ENCODE measurements around the gene GPN2. TPM values are rescaled to one million over a fixed set of nuclear protein-coding genes. Genes with fewer than 3 reads are reported as not detected.

GPN2 gene
- total and polyA plus RNA-seq, 9 of the 15 experiments (the other 6 are each of a cell fraction or from before 2014, with no cell fraction given): 9.9 to 58.8 (median 20.4) TPM

- TF ChIP-seq KAT8 (IDR thresholded peaks at IDR 0.05; ENCODE audit: low read depth): no peak
- peak; percentile 27; the same call in 1 of the 2 replicates for TF ChIP-seq USF2 (CRISPR knock-in tag; IDR thresholded peaks at IDR 0.05)
- no peak for TF ChIP-seq GATA2 (CRISPR knock-in tag; IDR thresholded peaks at IDR 0.05)
- TF ChIP-seq NRF1 (conservative IDR thresholded peaks at IDR 0.05 in 1 of 2, IDR thresholded peaks at IDR 0.05 in 1 of 2): peak; percentile 78 to 82
- TF ChIP-seq HMGXB4 (CRISPR knock-in tag; IDR thresholded peaks at IDR 0.05): no peak
- TF ChIP-seq BMI1 (IDR thresholded peaks at IDR 0.05; ENCODE audit: low read length): no peak
- TF ChIP-seq ETS1 (conservative IDR thresholded peaks at IDR 0.05; ENCODE audit: control insufficient read depth, low read depth, low read length): no peak; the same call in 1 of the 2 replicates
- peak in 1 of 2 experiments; percentile 67; a peak in 2 of 4 replicates for TF ChIP-seq FOXK2 (conservative IDR thresholded peaks at IDR 0.05 in 1 of 2, IDR thresholded peaks at IDR 0.05 in 1 of 2; ENCODE audit: low read depth in 2 of 2)
- TF ChIP-seq HDGF (IDR thresholded peaks at IDR 0.05): no peak
- no peak for TF ChIP-seq ELK1 (CRISPR knock-in tag; IDR thresholded peaks at IDR 0.05)
- peak; percentile 79 for TF ChIP-seq POLR2AphosphoS5 (IDR thresholded peaks at IDR 0.05; ENCODE audit: control insufficient read depth, insufficient read depth, low read depth, low read length)
- 0 out of 2 replicates have a peak, but pooled peaks have one; percentile 16 for TF ChIP-seq NFE2 (IDR thresholded peaks at IDR 0.05; ENCODE audit: low read depth)
- TF ChIP-seq NR3C1 (CRISPR knock-in tag; IDR thresholded peaks at IDR 0.05): 0 out of 2 replicates have a peak, but pooled peaks have one; percentile 82
- no peak for TF ChIP-seq ZNF780A (CRISPR knock-in tag; IDR thresholded peaks at IDR 0.05)
- TF ChIP-seq SUPT5H (IDR thresholded peaks at IDR 0.05): peak; percentile 92
- peak in 1 of 2 experiments; percentile 83; a peak in 2 of 4 replicates for TF ChIP-seq HDAC1 (IDR thresholded peaks at IDR 0.05)
- TF ChIP-seq CEBPB (tag; IDR thresholded peaks at IDR 0.05): no peak
- TF ChIP-seq DLX4 (CRISPR knock-in tag; IDR thresholded peaks at IDR 0.05): no peak
- TF ChIP-seq ZNF316 (IDR thresholded peaks at IDR 0.05): 0 out of 2 replicates have a peak, but pooled peaks have one; percentile 5
- no peak for TF ChIP-seq IFI16 (CRISPR knock-in tag; IDR thresholded peaks at IDR 0.05)
- peak; percentile 50; the same call in 1 of the 2 replicates for TF ChIP-seq ZBTB9 (CRISPR knock-in tag; IDR thresholded peaks at IDR 0.05)
- no peak for TF ChIP-seq DPF2 (IDR thresholded peaks at IDR 0.05)
- peak; percentile 37; the same call in 1 of the 2 replicates for TF ChIP-seq SMARCA4 (IDR thresholded peaks at IDR 0.05)
Observed at GRCh38 chr1:26864610-26865480, 25.2 kb downstream of the GPN2 start (continued).

All from K562 (cell line).